NAMALWA (cell line): ENCODE results near the gene NEURL4.
A peak's percentile ranks its signal among the peaks of the same experiment; 100 is the strongest.
"Not testable (repeated sequence)": the region's sequence is repeated elsewhere in the genome, so short reads cannot be mapped to it uniquely, and the experiment has no call there.

Source experiments
- DNase-seq: peaks from one replicate; pipeline ENCODE4 v3.0.0-alpha.2; 2015; ENCODE audit warnings: low spot score

Gene NEURL4

GRCh38 chr17:7328840-7329373, at the start of gene NEURL4:
TSS of gene NEURL4 (minus strand) at chr17:7329335. CDS start at chr17:7329312, 23 bp downstream.
- peak; percentile 46 for DNase-seq

- no peak for DNase-seq
Measured at GRCh38 chr17:7374353-7374752, 45.2 kb upstream of the NEURL4 start.

GRCh38 chr17:7370853-7371252, 41.7 kb upstream of the NEURL4 start:
- DNase-seq, result no peak

GRCh38 chr17:7369825-7370224, 40.7 kb upstream of the NEURL4 start:
- DNase-seq, result no peak

- DNase-seq, result not testable (repeated sequence)
Measured at GRCh38 chr17:7368599-7368994, 39.5 kb upstream of the NEURL4 start.

GRCh38 chr17:7367918-7368598, 38.9 kb upstream of the NEURL4 start:
- no peak for DNase-seq

- DNase-seq, result no peak
Measured at GRCh38 chr17:7367083-7367482, 37.9 kb upstream of the NEURL4 start.

GRCh38 chr17:7365963-7366362, 36.8 kb upstream of the NEURL4 start:
- DNase-seq, result not testable (repeated sequence)

GRCh38 chr17:7363311-7363710, 34.2 kb upstream of the NEURL4 start:
- DNase-seq, result no peak

- DNase-seq, result no peak
Measured at GRCh38 chr17:7361906-7362305, 32.8 kb upstream of the NEURL4 start.

GRCh38 chr17:7357381-7357780, 28.2 kb upstream of the NEURL4 start:
- DNase-seq, result no peak

GRCh38 chr17:7356756-7357155, 27.6 kb upstream of the NEURL4 start:
- no peak for DNase-seq

- peak; percentile 76 for DNase-seq
Measured at GRCh38 chr17:7356072-7356549, 27.0 kb upstream of the NEURL4 start.

GRCh38 chr17:7355573-7355972, 26.4 kb upstream of the NEURL4 start:
- no peak for DNase-seq

GRCh38 chr17:7355053-7355452, 25.9 kb upstream of the NEURL4 start, which contains the start of gene TMEM95:
TSS of gene TMEM95 (plus strand) at chr17:7355156. CDS start at chr17:7355205, 49 bp downstream.
- no peak for DNase-seq

GRCh38 chr17:7354262-7354843, 25.2 kb upstream of the NEURL4 start:
- no peak for DNase-seq

- DNase-seq, result no peak
Measured at GRCh38 chr17:7352910-7353635, 23.9 kb upstream of the NEURL4 start.

GRCh38 chr17:7352503-7352889, 23.4 kb upstream of the NEURL4 start:
- no peak for DNase-seq

- DNase-seq, result peak; percentile 29
Measured at GRCh38 chr17:7351665-7352502, 22.7 kb upstream of the NEURL4 start, which contains the start of gene KCTD11. TSS of gene KCTD11 (plus strand) at chr17:7352162.

GRCh38 chr17:7348478-7349242, 19.5 kb upstream of the NEURL4 start:
- no peak for DNase-seq
